Gastroesophageal sphincter (tissue), 4 donors: ENCODE data around the gene C16orf92. TPM values are rescaled to one million over a fixed set of nuclear protein-coding genes. Genes with fewer than 3 reads are reported as not detected.
A peak's percentile ranks its signal among the peaks of the same experiment; 100 is the strongest.

ENCODE experiments used
- ATAC-seq: fragments of 150-250 bp; one replicate; pipeline ENCODE4 v1.9.1; 2016; ENCODE audit warnings: mild to moderate bottlenecking, moderate library complexity
- H3K27ac ChIP-seq, 4 donors: fragments of 200-600 bp; sonication (generic) in 3 of 4; 1 replicate in 3 of 4; 2 replicates in 1 of 4; pipeline ENCODE4 v1.5.1; 2016 to 2019
- H3K27me3 ChIP-seq: fragments of 200-600 bp; sonication (generic); one replicate; pipeline ENCODE4 v1.5.1; 2019
- H3K36me3 ChIP-seq, 2 donors: fragments of 200-600 bp; sonication (generic); one replicate each; pipeline ENCODE4 v1.5.1; 2019; ENCODE audit warnings: control low read depth in 1 of 2
- H3K4me1 ChIP-seq, 3 donors: fragments of 200-600 bp; sonication (generic); 1 replicate in 2 of 3; 2 replicates in 1 of 3; pipeline ENCODE4 v1.5.1; 2016 to 2019; ENCODE audit warnings: control low read depth in 2 of 3
- H3K4me3 ChIP-seq, 2 donors: fragments of 200-600 bp; sonication (generic); one replicate each; pipeline ENCODE4 v1.5.1; 2019; ENCODE audit warnings: mild to moderate bottlenecking in 1 of 2, moderate library complexity in 1 of 2
- H3K9me3 ChIP-seq, 3 donors: fragments of 200-600 bp; sonication (generic); one replicate each; pipeline ENCODE4 v1.5.1; 2017 to 2019; ENCODE audit warnings: control low read depth in 2 of 3
- EP300 ChIP-seq: sonication (generic); formaldehyde crosslinking; IDR thresholded peaks from one replicate; pipeline ENCODE4 v1.6.1; 2017; ENCODE audit warnings: antibody characterized with exemption, mild to moderate bottlenecking
- POLR2A ChIP-seq, 2 donors: fragments of 450-650 bp; IDR thresholded peaks; one replicate each; pipeline ENCODE4 v1.6.1; 2017; ENCODE audit warnings: antibody characterized with exemption in 2 of 2, mild to moderate bottlenecking in 2 of 2, moderate library complexity in 1 of 2
- POLR2AphosphoS5 ChIP-seq: sonication (generic); formaldehyde crosslinking; IDR thresholded peaks from one replicate; pipeline ENCODE4 v1.6.1; 2017; ENCODE audit warnings: antibody characterized with exemption
- WGBS, 2 donors: methylation state at CpG; one replicate each; pipeline ENCODE4 v1.1.5; 2018; ENCODE audit warnings: low coverage in 1 of 2; 5-methylcytosine and 5-hydroxymethylcytosine counted together
- total RNA-seq, 4 donors: library from RNA; depleted of rRNA; stranded (reverse); fragments of >200 nt; gene quantifications; one replicate each; pipeline ENCODE4 v1.1.0, GENCODE V29; 2016
- TF ChIP-seq, protein P1 (sequence below), 4 experiments: fragments of 200-600 bp in 2 of 4; fragments of 450-650 bp in 2 of 4; sonication (generic) in 1 of 4; IDR thresholded peaks; one replicate each; pipeline ENCODE4 v1.5.1; 2017 to 2019; ENCODE audit warnings: antibody characterized with exemption in 4 of 4, mild to moderate bottlenecking in 2 of 4, moderate library complexity in 2 of 4

Gene C16orf92
- total RNA-seq, 4 donors from 2014 or later, result not detected

DNA sequence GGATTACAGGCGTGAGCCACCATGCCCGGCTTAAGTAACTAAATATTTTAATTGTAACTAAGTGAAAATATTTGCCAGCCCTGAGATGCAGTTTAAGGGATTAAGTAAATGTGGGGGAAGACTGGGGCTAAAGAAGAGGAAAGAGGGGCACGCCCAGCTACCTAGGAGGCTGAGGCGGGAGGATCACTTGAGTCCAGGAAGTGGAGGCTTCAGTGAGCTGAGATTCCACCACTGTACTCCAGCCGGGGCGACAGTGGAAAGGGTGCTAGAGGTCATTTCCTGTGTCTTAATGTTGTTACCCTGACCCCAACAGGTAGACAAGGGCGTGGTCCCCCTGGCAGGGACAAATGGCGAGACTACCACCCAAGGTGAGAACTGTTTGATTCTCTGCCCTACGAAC, 45.3 kb downstream of the C16orf92 start:
- Histone ChIP-seq H3K27ac (peak overlapping the region; percentile 4 to 99 (median 88)), H3K36me3 (peaks cover 0 to 67% of the 10 kb centered on the region in 2 donors), H3K4me3 (peak overlapping the region in 1 of 2 donors; percentile 96), H3K4me1 (peaks cover 0 to 63% (median 34%) of the 10 kb centered on the region in 3 donors), H3K9me3 (no peaks in the 10 kb centered on the region), H3K27me3 (no peaks in the 10 kb centered on the region)
- no peak for ATAC-seq
- 64 to 100% methylated on average over 4 to 9 of the region's 9 CpGs for WGBS, 2 donors
- TF ChIP-seq, protein P1, sequence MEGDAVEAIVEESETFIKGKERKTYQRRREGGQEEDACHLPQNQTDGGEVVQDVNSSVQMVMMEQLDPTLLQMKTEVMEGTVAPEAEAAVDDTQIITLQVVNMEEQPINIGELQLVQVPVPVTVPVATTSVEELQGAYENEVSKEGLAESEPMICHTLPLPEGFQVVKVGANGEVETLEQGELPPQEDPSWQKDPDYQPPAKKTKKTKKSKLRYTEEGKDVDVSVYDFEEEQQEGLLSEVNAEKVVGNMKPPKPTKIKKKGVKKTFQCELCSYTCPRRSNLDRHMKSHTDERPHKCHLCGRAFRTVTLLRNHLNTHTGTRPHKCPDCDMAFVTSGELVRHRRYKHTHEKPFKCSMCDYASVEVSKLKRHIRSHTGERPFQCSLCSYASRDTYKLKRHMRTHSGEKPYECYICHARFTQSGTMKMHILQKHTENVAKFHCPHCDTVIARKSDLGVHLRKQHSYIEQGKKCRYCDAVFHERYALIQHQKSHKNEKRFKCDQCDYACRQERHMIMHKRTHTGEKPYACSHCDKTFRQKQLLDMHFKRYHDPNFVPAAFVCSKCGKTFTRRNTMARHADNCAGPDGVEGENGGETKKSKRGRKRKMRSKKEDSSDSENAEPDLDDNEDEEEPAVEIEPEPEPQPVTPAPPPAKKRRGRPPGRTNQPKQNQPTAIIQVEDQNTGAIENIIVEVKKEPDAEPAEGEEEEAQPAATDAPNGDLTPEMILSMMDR (IDR thresholded peaks at IDR 0.05), result no peak
- TF ChIP-seq EP300 (no peak), POLR2A (IDR thresholded peaks at IDR 0.05) (no peak), POLR2AphosphoS5 (no peak)

DNA sequence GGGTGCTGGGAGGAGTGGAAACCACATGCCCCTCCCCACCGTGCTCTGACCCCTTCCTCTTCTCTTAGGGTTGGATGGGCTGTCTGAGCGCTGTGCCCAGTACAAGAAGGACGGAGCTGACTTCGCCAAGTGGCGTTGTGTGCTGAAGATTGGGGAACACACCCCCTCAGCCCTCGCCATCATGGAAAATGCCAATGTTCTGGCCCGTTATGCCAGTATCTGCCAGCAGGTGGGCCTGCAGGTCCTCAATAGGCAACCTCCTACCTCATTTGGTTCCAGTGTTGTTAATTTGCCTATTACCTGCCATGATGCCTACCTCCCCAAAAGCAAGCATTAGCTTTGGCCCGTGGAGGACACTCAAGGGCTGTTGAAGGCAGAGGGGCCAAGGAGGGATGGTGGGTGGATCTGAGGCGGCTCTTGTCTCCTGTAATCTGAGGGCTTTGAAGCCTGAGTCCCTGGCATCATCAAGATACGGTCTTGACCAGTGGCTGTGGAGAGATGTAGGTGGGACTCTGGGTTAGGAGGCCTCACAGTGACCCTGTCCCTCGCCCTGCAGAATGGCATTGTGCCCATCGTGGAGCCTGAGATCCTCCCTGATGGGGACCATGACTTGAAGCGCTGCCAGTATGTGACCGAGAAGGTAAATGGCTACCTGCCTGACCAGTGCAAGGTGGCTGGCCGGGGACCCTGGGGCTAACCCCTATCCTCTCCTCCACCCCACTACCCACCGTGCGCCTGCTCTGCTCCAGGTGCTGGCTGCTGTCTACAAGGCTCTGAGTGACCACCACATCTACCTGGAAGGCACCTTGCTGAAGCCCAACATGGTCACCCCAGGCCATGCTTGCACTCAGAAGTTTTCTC, 46.0 kb downstream of the C16orf92 start:
- TF ChIP-seq EP300 (no peak), POLR2A (IDR thresholded peaks at IDR 0.05) (no peak), POLR2AphosphoS5 (no peak)
- TF ChIP-seq, protein P1 (IDR thresholded peaks at IDR 0.05), result peak in 3 of 4 experiments; percentile 21 to 38 (median 28)
- Histone ChIP-seq H3K27ac (peak overlapping the region; percentile 4 to 99 (median 88)), H3K36me3 (peaks cover 0 to 73% of the 10 kb centered on the region in 2 donors), H3K27me3 (no peaks in the 10 kb centered on the region), H3K4me3 (peak overlapping the region in 1 of 2 donors; percentile 96), H3K4me1 (peaks cover 0 to 57% (median 28%) of the 10 kb centered on the region in 3 donors), H3K9me3 (no peaks in the 10 kb centered on the region)
- no peak for ATAC-seq
- no CpG with 5 or more reads among the region's 17 CpGs for WGBS, 2 donors

DNA sequence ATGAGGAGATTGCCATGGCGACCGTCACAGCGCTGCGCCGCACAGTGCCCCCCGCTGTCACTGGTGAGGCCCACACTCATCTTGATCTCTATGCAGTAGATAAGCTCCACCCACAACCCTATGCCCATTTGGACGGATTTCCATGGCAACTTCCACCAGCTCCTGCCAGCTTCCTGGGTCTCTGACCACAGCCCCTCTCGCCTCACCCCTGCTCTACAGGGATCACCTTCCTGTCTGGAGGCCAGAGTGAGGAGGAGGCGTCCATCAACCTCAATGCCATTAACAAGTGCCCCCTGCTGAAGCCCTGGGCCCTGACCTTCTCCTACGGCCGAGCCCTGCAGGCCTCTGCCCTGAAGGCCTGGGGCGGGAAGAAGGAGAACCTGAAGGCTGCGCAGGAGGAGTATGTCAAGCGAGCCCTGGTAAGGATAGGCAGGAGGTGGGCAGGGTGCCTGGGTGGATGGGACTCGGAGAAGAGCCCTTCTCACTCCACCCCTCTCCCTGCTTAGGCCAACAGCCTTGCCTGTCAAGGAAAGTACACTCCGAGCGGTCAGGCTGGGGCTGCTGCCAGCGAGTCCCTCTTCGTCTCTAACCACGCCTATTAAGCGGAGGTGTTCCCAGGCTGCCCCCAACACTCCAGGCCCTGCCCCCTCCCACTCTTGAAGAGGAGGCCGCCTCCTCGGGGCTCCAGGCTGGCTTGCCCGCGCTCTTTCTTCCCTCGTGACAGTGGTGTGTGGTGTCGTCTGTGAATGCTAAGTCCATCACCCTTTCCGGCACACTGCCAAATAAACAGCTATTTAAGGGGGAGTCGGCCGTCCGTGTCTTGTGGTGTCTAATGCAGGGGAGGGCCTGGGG, 46.8 kb downstream of the C16orf92 start:
- Histone ChIP-seq H3K36me3 (peaks cover 0 to 73% of the 10 kb centered on the region in 2 donors), H3K27ac (peak overlapping the region; percentile 3 to 99 (median 88)), H3K4me1 (peaks cover 0 to 59% (median 28%) of the 10 kb centered on the region in 3 donors), H3K4me3 (peak overlapping the region in 1 of 2 donors; percentile 38), H3K9me3 (no peaks in the 10 kb centered on the region), H3K27me3 (no peaks in the 10 kb centered on the region)
- TF ChIP-seq EP300 (no peak), POLR2AphosphoS5 (no peak), POLR2A (IDR thresholded peaks at IDR 0.05) (no peak)
- TF ChIP-seq, protein P1 (IDR thresholded peaks at IDR 0.05), result no peak
- 43 to 49% methylated on average over 6 to 8 of the region's 31 CpGs for WGBS, 2 donors
- ATAC-seq, result no peak

- H3K27ac ChIP-seq, result peak overlapping the region in 3 of 4 donors; percentile 79 to 99 (median 97)
- peak overlapping the region in 1 of 2 donors; percentile 38 for H3K4me3 ChIP-seq
- H3K36me3 ChIP-seq, result peaks cover 0 to 73% of the 10 kb centered on the region in 2 donors
- H3K4me1 ChIP-seq, result peaks cover 0 to 65% (median 33%) of the 10 kb centered on the region in 3 donors
- H3K9me3 ChIP-seq, result no peaks in the 10 kb centered on the region
- H3K27me3 ChIP-seq, result no peaks in the 10 kb centered on the region
- no peak for ATAC-seq
- TF ChIP-seq POLR2A (IDR thresholded peaks at IDR 0.05), result no peak
Measured at GRCh38 chr16:30070490-30070889, 47.5 kb downstream of the C16orf92 start.

Other genes starting within 250 kb of the C16orf92 start
- gene ZG16, start 244.9 kb upstream of the C16orf92 start, total RNA-seq, result not detected
- gene KIF22, start 232.4 kb upstream of the C16orf92 start, total RNA-seq, result 10 to 100 TPM in 3 of 4 donors, 1 to 10 TPM in 1; 9.4 to 17.3 (median 12.8) TPM
- 100 to 1,000 TPM in 3 of 4 donors, 10 to 100 TPM in 1; 86.3 to 212 (median 116) TPM for gene MAZ, start 216.7 kb upstream of the C16orf92 start, total RNA-seq
- gene PRRT2, start 211.0 kb upstream of the C16orf92 start, total RNA-seq, result 10 to 100 TPM in 1 of 4 donors, 1 to 10 TPM in 3; 4.2 to 13.5 (median 6.0) TPM
- 10 to 100 TPM; 19.3 to 29.6 (median 20.2) TPM for gene PAGR1, start 207.0 kb upstream of the C16orf92 start, total RNA-seq
- 100 to 1,000 TPM in 3 of 4 donors, 10 to 100 TPM in 1; 82.2 to 162 (median 129) TPM for gene MVP, start 202.7 kb upstream of the C16orf92 start, total RNA-seq
- gene CDIPT, start 160.0 kb upstream of the C16orf92 start, total RNA-seq, result 100 to 1,000 TPM; 119 to 167 (median 130) TPM
- gene SEZ6L2, start 123.6 kb upstream of the C16orf92 start, total RNA-seq, result 1 to 10 TPM in 3 of 4 donors, not detected in 1; 1.1 to 1.6 (median 1.1) TPM
- gene ASPHD1, start 122.7 kb upstream of the C16orf92 start, total RNA-seq, result under 1 TPM in 1 of 4 donors, not detected in 3; 0.42 TPM
- 10 to 100 TPM; 12.0 to 30.7 (median 20.1) TPM for gene KCTD13, start 97.0 kb upstream of the C16orf92 start, total RNA-seq
- 100 to 1,000 TPM in 2 of 4 donors, 10 to 100 TPM in 2; 89.1 to 131 (median 100) TPM for gene TMEM219, start 61.1 kb upstream of the C16orf92 start, total RNA-seq
- 10 to 100 TPM; 38.4 to 62.1 (median 46.5) TPM for gene TAOK2, start 49.3 kb upstream of the C16orf92 start, total RNA-seq
- gene HIRIP3, start 27.6 kb upstream of the C16orf92 start, total RNA-seq, result 10 to 100 TPM; 25.6 to 31.4 (median 28.2) TPM
- gene INO80E, start 27.0 kb upstream of the C16orf92 start, total RNA-seq, result 10 to 100 TPM; 40.9 to 82.2 (median 74.4) TPM
- gene DOC2A, start 12.2 kb upstream of the C16orf92 start, total RNA-seq, result under 1 TPM in 3 of 4 donors, not detected in 1; 0.77 to 0.81 (median 0.78) TPM
- not detected for gene TLCD3B, start 8.1 kb downstream of the C16orf92 start, total RNA-seq
- gene ALDOA, start 42.6 kb downstream of the C16orf92 start, total RNA-seq, result 1,000 to 10,000 TPM; 1,018 to 1,914 (median 1,258) TPM
- 10 to 100 TPM; 41.2 to 58.5 (median 48.6) TPM for gene PPP4C, start 52.8 kb downstream of the C16orf92 start, total RNA-seq
- under 1 TPM; 0.40 to 0.84 (median 0.45) TPM for gene TBX6, start 68.7 kb downstream of the C16orf92 start, total RNA-seq
- gene YPEL3, start 73.0 kb downstream of the C16orf92 start, total RNA-seq, result 100 to 1,000 TPM in 1 of 4 donors, 10 to 100 TPM in 3; 76.9 to 105 (median 80.2) TPM
- gene GDPD3, start 90.3 kb downstream of the C16orf92 start, total RNA-seq, result 1 to 10 TPM; 1.1 to 3.1 (median 1.9) TPM
- 10 to 100 TPM; 39.2 to 61.4 (median 48.4) TPM for gene MAPK3, start 100.0 kb downstream of the C16orf92 start, total RNA-seq
- 10 to 100 TPM in 3 of 4 donors, 1 to 10 TPM in 1; 8.6 to 32.0 (median 13.1) TPM for gene CORO1A, start 160.4 kb downstream of the C16orf92 start, total RNA-seq
- gene BOLA2B, start 170.5 kb downstream of the C16orf92 start, total RNA-seq, result 10 to 100 TPM; 72.7 to 98.8 (median 88.4) TPM
- gene SLX1A, start 170.7 kb downstream of the C16orf92 start, total RNA-seq, result 10 to 100 TPM in 2 of 4 donors, 1 to 10 TPM in 2; 7.8 to 21.2 (median 13.5) TPM
- 10 to 100 TPM in 1 of 4 donors, 1 to 10 TPM in 2, not detected in 1; 5.1 to 10.4 (median 8.8) TPM for gene SULT1A3, start 176.1 kb downstream of the C16orf92 start, total RNA-seq
- gene NPIPB13, start 225.3 kb downstream of the C16orf92 start, total RNA-seq, result 1 to 10 TPM in 2 of 4 donors, under 1 TPM in 2; 0.32 to 7.0 (median 2.5) TPM